SH-SY5Y (cell line): ENCODE results near the gene NEURL2.

Experiments
- GATA2 ChIP-seq: IDR thresholded peaks from 2 replicates; pipeline ENCODE4 v1.6.1; 2011; ENCODE audit warnings: mild to moderate bottlenecking, low read depth, low read length
- GATA3 ChIP-seq: IDR thresholded peaks from 2 replicates; pipeline ENCODE4 v1.6.1; 2011; ENCODE audit warnings: low read depth, mild to moderate bottlenecking, low read length, moderate library complexity

NEURL2 gene

GRCh38 chr20:45878076-45878761, 12.8 kb downstream of the NEURL2 start:
- no peak for TF ChIP-seq GATA2
- no peak for TF ChIP-seq GATA3

- TF ChIP-seq GATA3 (no peak), GATA2 (no peak)
These were observed 16.4 kb downstream of the NEURL2 start for GRCh38 chr20:45874576-45874975.

GRCh38 chr20:45873409-45874103, 17.5 kb downstream of the NEURL2 start:
- TF ChIP-seq GATA2 (no peak), GATA3 (no peak)

GRCh38 chr20:45872626-45873025, 18.4 kb downstream of the NEURL2 start:
- TF ChIP-seq GATA3 (no peak), GATA2 (no peak)

GRCh38 chr20:45867819-45868176, 23.2 kb downstream of the NEURL2 start:
- TF ChIP-seq GATA2 (no peak), GATA3 (no peak)

- TF ChIP-seq GATA3: no peak
These were observed 23.7 kb downstream of the NEURL2 start for GRCh38 chr20:45867136-45867818.

GRCh38 chr20:45866454-45866853, 24.6 kb downstream of the NEURL2 start:
- TF ChIP-seq GATA3 (no peak), GATA2 (no peak)

GRCh38 chr20:45863543-45864470, 27.2 kb downstream of the NEURL2 start:
- TF ChIP-seq GATA2: no peak
- no peak for TF ChIP-seq GATA3

- TF ChIP-seq GATA2: no peak
- no peak for TF ChIP-seq GATA3
These were observed 29.6 kb downstream of the NEURL2 start for GRCh38 chr20:45861221-45862075.

GRCh38 chr20:45860560-45861220, 30.3 kb downstream of the NEURL2 start:
- TF ChIP-seq GATA2: no peak
- TF ChIP-seq GATA3: no peak

- TF ChIP-seq GATA3: no peak
- TF ChIP-seq GATA2: no peak
These were observed 31.1 kb downstream of the NEURL2 start for GRCh38 chr20:45859916-45860315.

- no peak for TF ChIP-seq GATA2
- no peak for TF ChIP-seq GATA3
These were observed 33.2 kb downstream of the NEURL2 start for GRCh38 chr20:45857882-45858216.
